Esophagus squamous epithelium (tissue), 4 donors: ENCODE measurements around the gene PGAP6.
"Not testable (repeated sequence)": the region's sequence is repeated elsewhere in the genome, so short reads cannot be mapped to it uniquely, and the experiment has no call there.

Experiments used
- POLR2A ChIP-seq, 4 donors: fragments of 450-650 bp; IDR thresholded peaks; one replicate each; pipeline ENCODE4 v1.6.1; 2017; ENCODE audit warnings: antibody characterized with exemption in 4 of 4, mild to moderate bottlenecking in 4 of 4, moderate library complexity in 3 of 4
- TF ChIP-seq, protein P1 (sequence below), 6 experiments: fragments of 450-650 bp in 4 of 6; fragments of 200-600 bp in 2 of 6; sonication (generic) in 2 of 6; IDR thresholded peaks; one replicate each; pipeline ENCODE4 v1.5.1; 2016 to 2019; ENCODE audit warnings: antibody characterized with exemption in 6 of 6, mild to moderate bottlenecking in 4 of 6, moderate library complexity in 4 of 6

DNA sequence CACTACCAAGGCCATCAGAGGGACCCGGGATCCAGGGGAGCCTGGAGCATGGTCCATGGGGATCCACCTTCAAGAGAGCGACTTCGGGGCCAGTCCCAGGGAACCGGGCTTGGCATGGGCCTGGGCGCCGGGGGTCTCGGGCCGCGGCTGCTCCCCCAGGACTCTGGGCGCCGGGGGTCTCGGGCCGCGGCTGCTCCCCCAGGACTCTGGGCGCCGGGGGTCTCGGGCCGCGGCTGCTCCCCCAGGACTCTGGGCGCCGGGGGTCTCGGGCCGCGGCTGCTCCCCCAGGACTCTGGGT, 19.1 kb downstream of the PGAP6 start:
- TF ChIP-seq POLR2A (IDR thresholded peaks at IDR 0.05): not testable (repeated sequence)
- TF ChIP-seq, protein P1, sequence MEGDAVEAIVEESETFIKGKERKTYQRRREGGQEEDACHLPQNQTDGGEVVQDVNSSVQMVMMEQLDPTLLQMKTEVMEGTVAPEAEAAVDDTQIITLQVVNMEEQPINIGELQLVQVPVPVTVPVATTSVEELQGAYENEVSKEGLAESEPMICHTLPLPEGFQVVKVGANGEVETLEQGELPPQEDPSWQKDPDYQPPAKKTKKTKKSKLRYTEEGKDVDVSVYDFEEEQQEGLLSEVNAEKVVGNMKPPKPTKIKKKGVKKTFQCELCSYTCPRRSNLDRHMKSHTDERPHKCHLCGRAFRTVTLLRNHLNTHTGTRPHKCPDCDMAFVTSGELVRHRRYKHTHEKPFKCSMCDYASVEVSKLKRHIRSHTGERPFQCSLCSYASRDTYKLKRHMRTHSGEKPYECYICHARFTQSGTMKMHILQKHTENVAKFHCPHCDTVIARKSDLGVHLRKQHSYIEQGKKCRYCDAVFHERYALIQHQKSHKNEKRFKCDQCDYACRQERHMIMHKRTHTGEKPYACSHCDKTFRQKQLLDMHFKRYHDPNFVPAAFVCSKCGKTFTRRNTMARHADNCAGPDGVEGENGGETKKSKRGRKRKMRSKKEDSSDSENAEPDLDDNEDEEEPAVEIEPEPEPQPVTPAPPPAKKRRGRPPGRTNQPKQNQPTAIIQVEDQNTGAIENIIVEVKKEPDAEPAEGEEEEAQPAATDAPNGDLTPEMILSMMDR (IDR thresholded peaks at IDR 0.05): not testable (repeated sequence)
